ENCODE data around the gene C6orf89.
A peak's percentile ranks its signal among the peaks of the same experiment; 100 is the strongest.

Gene C6orf89

DNA sequence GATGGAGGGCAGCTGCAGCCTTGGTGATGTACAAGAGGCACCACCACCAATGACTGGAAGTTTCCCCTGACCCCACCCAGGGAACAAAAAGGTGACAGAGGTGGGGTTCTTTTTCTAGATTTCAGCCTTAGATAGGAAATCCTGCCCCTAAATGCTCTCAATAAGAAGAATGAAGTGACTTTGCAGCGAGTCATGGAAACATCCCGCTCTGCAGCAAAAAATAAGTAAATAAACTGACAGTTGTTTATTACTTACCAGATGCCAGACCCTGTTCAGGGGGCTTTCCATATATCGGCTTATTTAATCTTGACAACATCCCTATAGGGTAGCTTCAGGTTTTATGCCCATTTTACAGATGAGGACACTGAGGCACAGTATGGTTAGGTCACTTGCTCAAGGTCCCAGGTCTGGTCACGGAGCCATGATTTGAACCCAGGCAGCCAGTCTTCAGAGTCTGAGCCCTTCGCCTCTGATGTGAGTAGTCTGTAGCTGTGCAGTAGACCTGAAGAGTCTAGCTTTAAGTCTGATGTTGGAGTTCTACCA, 19.2 kb downstream of the C6orf89 start:
- no peak for TF ChIP-seq CTCF (IDR thresholded peaks at IDR 0.05; ENCODE audit: unreplicated experiment in 3 of 3)
- H3K27ac Mint-ChIP-seq: no peak overlapping the region
- H3K4me1 Mint-ChIP-seq: peaks cover 9% of the 10 kb centered on the region
- peaks cover 3% of the 10 kb centered on the region for H3K27me3 Mint-ChIP-seq (ENCODE audit: low read depth)
- no peak overlapping the region for H3K4me3 Mint-ChIP-seq
- no peaks in the 10 kb centered on the region for H3K9me3 Mint-ChIP-seq
- peaks cover 44% of the 10 kb centered on the region for H3K36me3 Mint-ChIP-seq (ENCODE audit: low read depth)

DNA sequence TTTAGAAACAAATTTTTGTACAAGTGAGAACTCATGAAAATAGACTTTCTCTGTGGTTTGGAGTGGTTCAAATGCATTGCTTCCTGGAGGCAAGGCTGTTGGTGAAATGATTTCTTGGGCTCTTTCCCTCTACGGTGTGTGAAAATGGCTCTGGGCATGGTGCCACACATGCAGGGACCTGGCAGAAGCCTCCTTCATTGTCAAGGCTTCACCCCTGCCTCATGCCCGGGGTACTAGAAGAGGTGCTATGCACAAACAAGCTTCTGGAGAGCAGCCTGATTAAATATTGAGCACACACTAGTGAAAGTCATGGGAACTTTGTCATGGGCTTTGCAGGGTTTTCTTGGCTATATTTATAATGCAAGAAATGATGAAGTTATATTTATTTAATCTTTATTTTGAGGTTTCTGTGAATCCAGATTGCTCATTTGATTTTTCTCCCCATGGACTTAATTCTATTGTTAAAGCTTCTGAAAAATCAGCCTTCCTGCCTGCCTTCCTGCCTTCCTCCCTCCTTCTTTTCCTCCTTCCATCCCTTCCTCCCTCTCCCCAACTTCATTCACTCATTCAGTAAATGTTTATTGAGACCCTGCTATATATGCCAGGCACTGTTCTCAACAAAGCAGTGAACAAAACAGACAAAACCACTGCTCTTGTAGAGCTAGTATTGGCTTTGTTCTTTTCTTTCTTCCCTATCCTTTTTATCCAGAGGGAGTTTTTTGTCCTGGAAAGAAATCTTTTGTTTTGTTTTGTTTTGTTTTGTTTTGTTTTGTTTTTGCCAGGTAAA, 21.0 kb downstream of the C6orf89 start:
- peaks cover 9% of the 10 kb centered on the region for H3K4me1 Mint-ChIP-seq
- TF ChIP-seq CTCF (IDR thresholded peaks at IDR 0.05; ENCODE audit: unreplicated experiment in 3 of 3): no peak
- H3K4me3 Mint-ChIP-seq: no peak overlapping the region
- H3K27ac Mint-ChIP-seq: no peak overlapping the region
- H3K27me3 Mint-ChIP-seq (ENCODE audit: low read depth): peaks cover 3% of the 10 kb centered on the region
- peaks cover 44% of the 10 kb centered on the region for H3K36me3 Mint-ChIP-seq (ENCODE audit: low read depth)
- H3K9me3 Mint-ChIP-seq: no peaks in the 10 kb centered on the region

- Mint-ChIP-seq H3K4me1 (peaks cover 9% of the 10 kb centered on the region), H3K27ac (peak overlapping the region in 2 of 3 experiments; percentile 68 to 81), H3K4me3 (no peak overlapping the region), H3K36me3 (ENCODE audit: low read depth) (peaks cover 43% of the 10 kb centered on the region), H3K9me3 (no peaks in the 10 kb centered on the region), H3K27me3 (ENCODE audit: low read depth) (peaks cover 3% of the 10 kb centered on the region)
- no peak for TF ChIP-seq CTCF (IDR thresholded peaks at IDR 0.05; ENCODE audit: unreplicated experiment in 3 of 3)
Observed at GRCh38 chr6:36907781-36908180, 22.0 kb downstream of the C6orf89 start.

GRCh38 chr6:36908747-36909146, 23.0 kb downstream of the C6orf89 start:
- Mint-ChIP-seq H3K27ac (no peak overlapping the region), H3K4me1 (peaks cover 9% of the 10 kb centered on the region), H3K27me3 (ENCODE audit: low read depth) (peaks cover 3% of the 10 kb centered on the region), H3K9me3 (no peaks in the 10 kb centered on the region), H3K36me3 (ENCODE audit: low read depth) (peaks cover 42% of the 10 kb centered on the region), H3K4me3 (no peak overlapping the region)
- no peak for TF ChIP-seq CTCF (IDR thresholded peaks at IDR 0.05; ENCODE audit: unreplicated experiment in 3 of 3)

DNA sequence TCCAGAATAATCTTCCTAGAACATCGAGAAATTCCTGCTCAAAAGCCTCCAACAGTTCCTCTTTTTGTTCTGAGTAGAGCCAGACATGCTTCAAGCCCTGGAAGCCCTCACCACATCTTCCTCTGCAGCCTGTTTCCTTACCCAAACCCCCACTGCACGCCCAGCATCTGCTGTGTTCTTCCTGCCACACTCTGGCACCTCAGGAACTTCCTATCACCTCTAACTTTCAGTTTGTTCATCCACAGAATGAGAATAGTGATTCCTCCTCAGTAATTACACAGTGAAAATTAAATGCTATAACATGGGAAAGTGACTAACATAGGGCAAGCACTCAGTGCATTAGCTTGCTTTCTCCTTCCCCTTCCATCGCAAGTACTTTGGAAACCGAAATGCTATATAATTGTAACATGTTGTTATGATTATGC, 26.3 kb downstream of the C6orf89 start:
- peaks cover 3% of the 10 kb centered on the region for H3K27me3 Mint-ChIP-seq (ENCODE audit: low read depth)
- H3K27ac Mint-ChIP-seq: no peak overlapping the region
- no peak for TF ChIP-seq CTCF (IDR thresholded peaks at IDR 0.05; ENCODE audit: unreplicated experiment in 3 of 3)
- peaks cover 39% of the 10 kb centered on the region for H3K36me3 Mint-ChIP-seq (ENCODE audit: low read depth)
- no peaks in the 10 kb centered on the region for H3K9me3 Mint-ChIP-seq
- H3K4me3 Mint-ChIP-seq: no peak overlapping the region
- H3K4me1 Mint-ChIP-seq: peaks cover 16% of the 10 kb centered on the region

- Mint-ChIP-seq H3K4me1 (peaks cover 18% of the 10 kb centered on the region), H3K9me3 (no peaks in the 10 kb centered on the region), H3K27ac (no peak overlapping the region), H3K36me3 (ENCODE audit: low read depth) (peaks cover 38% of the 10 kb centered on the region), H3K4me3 (no peak overlapping the region), H3K27me3 (ENCODE audit: low read depth) (peaks cover 3% of the 10 kb centered on the region)
- no peak for TF ChIP-seq CTCF (IDR thresholded peaks at IDR 0.05; ENCODE audit: unreplicated experiment in 3 of 3)
Observed at GRCh38 chr6:36912586-36912985, 26.8 kb downstream of the C6orf89 start.

Data from nephron (organoid).